Measurements from ENCODE around the gene IGF2BP2. TPM values are rescaled to one million over a fixed set of nuclear protein-coding genes. Genes with fewer than 3 reads are reported as not detected.

The IGF2BP2 gene
- 60.8 to 68.8 TPM (median 62.1 TPM) in 3 replicates for total RNA-seq
- long read RNA-seq, transcript IGF2BP2-201 (15 exons, 3,291 nt): minor isoform, 16 of 82 reads
- long read RNA-seq, transcript IGF2BP2-202 (16 exons, 3,688 nt): major isoform, 39 of 82 reads
- long read RNA-seq, partial matches to known transcripts: 9 of 82 reads
- long read RNA-seq, other reads (novel, unspliced or antisense): 18 of 82 reads

DNA sequence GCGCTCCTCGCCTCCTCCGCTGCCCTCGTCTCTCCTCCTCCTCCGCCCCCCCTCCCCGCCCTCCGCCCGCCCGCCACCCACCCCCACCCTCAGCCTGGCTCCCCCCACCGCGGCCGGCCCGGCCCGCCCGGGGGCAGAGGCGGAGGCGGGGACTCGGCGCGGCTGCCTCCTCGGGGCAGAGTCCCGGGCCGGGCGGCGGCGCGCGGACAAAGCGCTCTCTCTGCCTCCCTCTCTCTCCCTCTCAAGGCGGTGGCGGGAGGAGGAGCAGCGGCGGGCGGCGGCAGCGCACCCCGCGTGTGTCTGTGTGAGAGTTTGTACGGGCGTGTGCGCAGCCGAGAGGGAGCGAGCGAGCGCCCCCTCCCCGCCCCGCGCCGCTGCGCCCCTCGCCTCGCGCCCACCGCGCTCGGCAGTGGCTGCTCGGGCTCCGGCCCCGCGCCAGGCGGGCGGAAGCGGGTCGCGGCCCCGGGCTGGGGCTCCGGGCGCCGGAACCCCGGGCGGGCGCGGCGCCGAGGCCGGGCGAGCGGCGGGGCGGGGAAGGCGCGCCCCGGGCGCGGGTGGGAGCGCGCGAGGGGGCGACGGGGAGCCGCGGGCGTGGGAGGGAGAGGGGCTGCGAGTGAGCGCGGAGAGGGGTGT is at the start of gene IGF2BP2:
IGF2BP2 (minus strand) TSS at position 37 of the 633 bp plus-strand sequence. CDS start 82 bp downstream, outside the sequence.
- Mint-ChIP-seq H3K4me1 (ENCODE audit: low read depth) (peaks cover 39% of the 10 kb centered on the region), H3K36me3 (ENCODE audit: low read depth) (peaks cover 2% of the 10 kb centered on the region)
- no peak for DNase-seq (ENCODE audit: low spot score)

DNA sequence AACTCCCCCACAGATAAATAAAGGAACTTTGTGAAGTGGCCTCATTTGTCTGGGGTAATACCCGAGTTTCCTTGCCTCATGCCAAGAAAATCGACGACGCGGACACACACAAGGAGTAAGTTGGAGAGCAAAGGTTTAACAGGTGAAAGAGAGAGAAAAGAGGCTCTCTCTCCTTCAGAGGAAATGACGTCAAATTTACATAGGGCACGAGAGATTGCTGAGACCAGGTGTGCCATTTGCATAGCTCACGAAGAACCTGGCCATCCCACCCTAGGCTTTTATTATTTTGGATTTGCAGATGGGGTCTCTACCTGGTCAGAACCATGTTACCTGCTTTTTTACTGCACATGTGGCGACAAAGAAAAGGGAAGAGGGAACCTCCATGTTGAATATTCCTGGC is 49.3 kb upstream of the IGF2BP2 start:
- DNase-seq (ENCODE audit: low spot score): no peak
- Mint-ChIP-seq H3K27ac (ENCODE audit: unreplicated experiment) (no peak overlapping the region), H3K4me3 (ENCODE audit: unreplicated experiment) (no peak overlapping the region), H3K4me1 (ENCODE audit: low read depth) (peaks cover 3% of the 10 kb centered on the region), H3K9me3 (ENCODE audit: low read depth) (no peaks in the 10 kb centered on the region), H3K36me3 (ENCODE audit: low read depth) (no peaks in the 10 kb centered on the region), H3K27me3 (ENCODE audit: low read depth) (no peaks in the 10 kb centered on the region)
- TF ChIP-seq, protein P1, sequence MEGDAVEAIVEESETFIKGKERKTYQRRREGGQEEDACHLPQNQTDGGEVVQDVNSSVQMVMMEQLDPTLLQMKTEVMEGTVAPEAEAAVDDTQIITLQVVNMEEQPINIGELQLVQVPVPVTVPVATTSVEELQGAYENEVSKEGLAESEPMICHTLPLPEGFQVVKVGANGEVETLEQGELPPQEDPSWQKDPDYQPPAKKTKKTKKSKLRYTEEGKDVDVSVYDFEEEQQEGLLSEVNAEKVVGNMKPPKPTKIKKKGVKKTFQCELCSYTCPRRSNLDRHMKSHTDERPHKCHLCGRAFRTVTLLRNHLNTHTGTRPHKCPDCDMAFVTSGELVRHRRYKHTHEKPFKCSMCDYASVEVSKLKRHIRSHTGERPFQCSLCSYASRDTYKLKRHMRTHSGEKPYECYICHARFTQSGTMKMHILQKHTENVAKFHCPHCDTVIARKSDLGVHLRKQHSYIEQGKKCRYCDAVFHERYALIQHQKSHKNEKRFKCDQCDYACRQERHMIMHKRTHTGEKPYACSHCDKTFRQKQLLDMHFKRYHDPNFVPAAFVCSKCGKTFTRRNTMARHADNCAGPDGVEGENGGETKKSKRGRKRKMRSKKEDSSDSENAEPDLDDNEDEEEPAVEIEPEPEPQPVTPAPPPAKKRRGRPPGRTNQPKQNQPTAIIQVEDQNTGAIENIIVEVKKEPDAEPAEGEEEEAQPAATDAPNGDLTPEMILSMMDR (IDR thresholded peaks at IDR 0.05): no peak

More for the DNA sequence above, at the start of gene IGF2BP2:
- Mint-ChIP-seq H3K27me3 (ENCODE audit: low read depth) (no peaks in the 10 kb centered on the region), H3K27ac (ENCODE audit: unreplicated experiment) (peak within 1 kb of the TSS; percentile 99), H3K4me3 (ENCODE audit: unreplicated experiment) (peak within 1 kb of the TSS; percentile 94), H3K9me3 (ENCODE audit: low read depth) (peaks cover 2% of the 10 kb centered on the region)
- TF ChIP-seq, protein P1 (IDR thresholded peaks at IDR 0.05): no peak

DNA sequence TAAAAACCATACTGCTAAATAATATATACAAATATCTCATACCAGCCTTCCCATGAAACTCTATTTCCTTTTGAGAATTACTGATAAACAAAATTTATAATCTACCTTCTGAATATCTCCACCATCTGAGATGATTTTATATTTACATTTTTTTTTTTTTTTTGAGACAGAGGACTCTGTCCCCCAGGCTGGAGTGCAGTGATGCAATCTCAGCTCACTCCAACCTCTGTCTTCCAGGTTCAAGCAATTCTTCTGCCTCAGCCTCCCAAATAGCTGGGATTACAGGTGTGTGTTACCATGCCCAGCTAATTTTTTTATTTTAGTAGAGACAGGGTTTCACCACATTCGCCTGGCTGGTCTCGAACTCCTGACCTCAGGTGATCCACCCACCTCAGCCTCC is 42.8 kb upstream of the IGF2BP2 start:
- H3K4me3 Mint-ChIP-seq (ENCODE audit: unreplicated experiment): no peak overlapping the region
- H3K4me1 Mint-ChIP-seq (ENCODE audit: low read depth): no peaks in the 10 kb centered on the region
- peaks cover 2% of the 10 kb centered on the region for H3K36me3 Mint-ChIP-seq (ENCODE audit: low read depth)
- H3K27ac Mint-ChIP-seq (ENCODE audit: unreplicated experiment): no peak overlapping the region
- TF ChIP-seq, protein P1 (IDR thresholded peaks at IDR 0.05): no peak
- no peaks in the 10 kb centered on the region for H3K27me3 Mint-ChIP-seq (ENCODE audit: low read depth)
- no peak for DNase-seq (ENCODE audit: low spot score)
- peaks cover 6% of the 10 kb centered on the region for H3K9me3 Mint-ChIP-seq (ENCODE audit: low read depth)

DNA sequence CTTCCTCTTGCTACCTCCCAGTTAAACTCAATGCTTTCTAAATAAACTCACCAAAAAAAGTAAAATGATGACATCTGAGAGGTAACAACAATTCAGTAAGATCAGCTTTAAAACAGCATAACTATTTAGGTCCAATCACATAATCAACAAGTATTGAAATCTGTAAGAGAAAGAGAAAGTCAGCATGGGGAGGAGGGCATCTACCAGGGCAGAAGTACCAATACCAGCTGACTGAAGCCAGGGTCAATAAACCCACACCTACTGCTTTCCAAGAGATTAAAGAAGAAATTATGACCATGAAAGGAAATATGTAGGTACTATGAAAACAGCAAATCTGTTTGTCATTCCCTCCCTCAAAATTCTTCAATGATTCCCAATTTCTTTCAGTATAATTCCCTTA is 42.2 kb upstream of the IGF2BP2 start:
- Mint-ChIP-seq H3K27ac (ENCODE audit: unreplicated experiment) (no peak overlapping the region), H3K4me3 (ENCODE audit: unreplicated experiment) (no peak overlapping the region), H3K9me3 (ENCODE audit: low read depth) (peaks cover 6% of the 10 kb centered on the region), H3K27me3 (ENCODE audit: low read depth) (no peaks in the 10 kb centered on the region), H3K36me3 (ENCODE audit: low read depth) (peaks cover 2% of the 10 kb centered on the region), H3K4me1 (ENCODE audit: low read depth) (no peaks in the 10 kb centered on the region)
- TF ChIP-seq, protein P1 (IDR thresholded peaks at IDR 0.05): no peak
- no peak for DNase-seq (ENCODE audit: low spot score)

DNA sequence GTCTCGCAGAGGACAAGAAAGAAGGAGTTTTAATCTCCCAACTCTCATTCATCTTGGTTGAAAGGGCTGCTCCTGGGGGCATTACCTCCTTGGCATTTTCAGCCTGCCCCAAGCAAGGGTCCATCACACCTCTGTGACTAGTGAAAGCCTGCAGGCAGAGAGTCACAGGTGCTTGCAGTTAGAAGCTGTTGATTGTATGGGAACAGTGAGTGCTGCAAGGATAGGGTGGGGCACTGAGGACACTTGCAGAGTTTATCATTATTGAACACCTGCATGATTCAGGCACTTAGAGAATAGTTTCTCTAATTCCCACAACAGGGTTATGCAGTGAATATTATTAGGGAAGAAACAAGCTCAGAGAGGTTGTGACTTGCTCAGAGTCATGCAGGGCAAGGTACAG is 41.7 kb upstream of the IGF2BP2 start:
- no peak overlapping the region for H3K4me3 Mint-ChIP-seq (ENCODE audit: unreplicated experiment)
- TF ChIP-seq, protein P1 (IDR thresholded peaks at IDR 0.05): no peak
- peaks cover 2% of the 10 kb centered on the region for H3K36me3 Mint-ChIP-seq (ENCODE audit: low read depth)
- H3K27ac Mint-ChIP-seq (ENCODE audit: unreplicated experiment): no peak overlapping the region
- peaks cover 6% of the 10 kb centered on the region for H3K9me3 Mint-ChIP-seq (ENCODE audit: low read depth)
- no peak for DNase-seq (ENCODE audit: low spot score)
- no peaks in the 10 kb centered on the region for H3K27me3 Mint-ChIP-seq (ENCODE audit: low read depth)
- no peaks in the 10 kb centered on the region for H3K4me1 Mint-ChIP-seq (ENCODE audit: low read depth)

Data from chondrocyte (in vitro differentiated cells).